ENCODE data around the gene WDR7. TPM values are rescaled to one million over a fixed set of nuclear protein-coding genes. Genes with fewer than 3 reads are reported as not detected.

WDR7 gene
- total RNA-seq, 1 experiment from 2014 or later = 11.5 TPM

DNA sequence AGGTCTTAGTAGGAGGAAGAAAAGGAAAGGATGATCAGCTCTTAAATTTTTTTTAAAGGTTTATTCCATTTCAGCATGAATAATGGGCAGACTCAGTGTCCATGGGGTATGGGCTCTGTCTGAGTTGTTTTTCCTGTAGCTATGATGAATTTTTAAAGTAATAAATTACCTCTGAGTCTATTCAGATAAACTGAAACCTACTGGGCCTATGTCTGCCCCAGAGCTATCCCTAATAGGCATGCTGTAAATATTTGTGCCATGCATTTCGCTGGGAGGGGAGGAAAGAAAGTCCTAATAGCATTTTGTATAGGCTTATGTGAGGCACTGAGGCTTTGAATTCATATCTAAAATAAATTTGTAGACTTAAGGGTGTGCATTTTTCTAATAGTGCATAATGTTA is 285.3 kb downstream of the WDR7 start:
- no peak overlapping the region for H3K4me3 ChIP-seq (replicated peaks in 1 of 2; ENCODE audit: low read depth in 1 of 2, low read length in 2 of 2)
- H3K4me1 ChIP-seq (ENCODE audit: control insufficient read depth in 1 of 2, insufficient read depth in 2 of 2, low read length in 2 of 2) = no peaks in the 10 kb centered on the region
- no peak overlapping the region for H2AFZ ChIP-seq (ENCODE audit: low read depth, low read length, poor library complexity, severe bottlenecking)
- ChIA-PET POLR2A (no interaction called here), CTCF (no interaction called here), RAD21 (ENCODE audit: low non-redundant PET in 1 of 2, low total read pairs in 2 of 2, uncharacterized antibody in 2 of 2, unreplicated experiment in 2 of 2) (no interaction called here)
- H3K9me2 ChIP-seq (ENCODE audit: insufficient read depth) = no peaks in the 10 kb centered on the region
- no peaks in the 10 kb centered on the region for H4K20me1 ChIP-seq (ENCODE audit: insufficient read depth)
- H3K9ac ChIP-seq (ENCODE audit: low read length) = no peak overlapping the region
- H3K79me2 ChIP-seq (ENCODE audit: insufficient read depth, low read length) = no peaks in the 10 kb centered on the region
- BruUV-seq (replicated peaks) = no TSS peak
- no peak for ATAC-seq
- no peaks in the 10 kb centered on the region for H3K27me3 ChIP-seq (ENCODE audit: insufficient read depth, low read length)
- intact Hi-C loops (cut with micrococcal nuclease) = no loop called here
- no peak overlapping the region for H3K4me2 ChIP-seq (ENCODE audit: low read length)
- DNase-seq (ENCODE audit: low read depth, low spot score) = no peak
- H3K36me3 ChIP-seq (ENCODE audit: control insufficient read depth in 1 of 2, insufficient read depth in 2 of 2, low read length in 2 of 2) = no peaks in the 10 kb centered on the region; a peak in 1 of 4 replicates
- no peaks in the 10 kb centered on the region for H3K9me3 ChIP-seq (ENCODE audit: control insufficient read depth in 1 of 2, insufficient read depth in 1 of 2, low read depth in 1 of 2, low read length in 2 of 2)
- no peak overlapping the region for H3K27ac ChIP-seq (ENCODE audit: low read depth, low read length)
- no peak for TF ChIP-seq ZFX (IDR thresholded peaks at IDR 0.05)
- TF ChIP-seq, protein P1, sequence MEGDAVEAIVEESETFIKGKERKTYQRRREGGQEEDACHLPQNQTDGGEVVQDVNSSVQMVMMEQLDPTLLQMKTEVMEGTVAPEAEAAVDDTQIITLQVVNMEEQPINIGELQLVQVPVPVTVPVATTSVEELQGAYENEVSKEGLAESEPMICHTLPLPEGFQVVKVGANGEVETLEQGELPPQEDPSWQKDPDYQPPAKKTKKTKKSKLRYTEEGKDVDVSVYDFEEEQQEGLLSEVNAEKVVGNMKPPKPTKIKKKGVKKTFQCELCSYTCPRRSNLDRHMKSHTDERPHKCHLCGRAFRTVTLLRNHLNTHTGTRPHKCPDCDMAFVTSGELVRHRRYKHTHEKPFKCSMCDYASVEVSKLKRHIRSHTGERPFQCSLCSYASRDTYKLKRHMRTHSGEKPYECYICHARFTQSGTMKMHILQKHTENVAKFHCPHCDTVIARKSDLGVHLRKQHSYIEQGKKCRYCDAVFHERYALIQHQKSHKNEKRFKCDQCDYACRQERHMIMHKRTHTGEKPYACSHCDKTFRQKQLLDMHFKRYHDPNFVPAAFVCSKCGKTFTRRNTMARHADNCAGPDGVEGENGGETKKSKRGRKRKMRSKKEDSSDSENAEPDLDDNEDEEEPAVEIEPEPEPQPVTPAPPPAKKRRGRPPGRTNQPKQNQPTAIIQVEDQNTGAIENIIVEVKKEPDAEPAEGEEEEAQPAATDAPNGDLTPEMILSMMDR (IDR thresholded peaks at IDR 0.05 in 2 of 3, conservative IDR thresholded peaks at IDR 0.05 in 1 of 3; ENCODE audit: borderline replicate concordance in 1 of 3, insufficient read depth in 1 of 3, low read depth in 2 of 3, low read length in 2 of 3) = no peak
- TF ChIP-seq CEBPB (IDR thresholded peaks at IDR 0.05; ENCODE audit: low read depth) = no peak

DNA sequence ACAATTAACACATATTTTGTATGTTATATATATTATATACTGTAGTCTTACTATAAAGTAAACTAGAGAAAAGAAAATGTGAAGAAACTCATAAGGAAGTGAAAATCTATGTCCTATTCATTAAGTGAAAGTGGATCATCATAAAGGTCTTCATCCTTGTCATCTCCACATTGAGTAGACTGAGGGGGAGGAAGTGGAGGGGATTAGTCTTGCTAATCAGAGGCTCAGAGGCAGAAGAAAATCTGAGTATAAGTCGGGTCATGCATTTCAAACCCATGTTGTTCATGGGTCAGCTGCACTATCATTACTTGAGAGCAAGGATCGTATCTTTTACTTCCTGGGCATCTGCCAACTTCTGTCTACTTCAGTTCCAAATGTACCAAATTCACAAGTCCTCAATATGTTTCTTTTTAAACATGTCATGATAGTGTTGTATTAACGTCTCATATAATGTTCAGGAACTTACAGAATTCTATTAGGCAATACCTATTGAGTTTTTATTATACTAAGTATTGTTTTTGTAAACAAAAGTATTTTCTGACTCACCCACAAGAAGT is 286.8 kb downstream of the WDR7 start:
- BruUV-seq (replicated peaks) = no TSS peak
- POLR2A ChIA-PET = no interaction called here

More for the DNA sequence above, 286.8 kb downstream of the WDR7 start:
- Histone ChIP-seq H3K4me3 (replicated peaks in 1 of 2; ENCODE audit: low read depth in 1 of 2, low read length in 2 of 2) (no peak overlapping the region), H3K36me3 (ENCODE audit: control insufficient read depth in 1 of 2, insufficient read depth in 2 of 2, low read length in 2 of 2) (no peaks in the 10 kb centered on the region; a peak in 1 of 4 replicates), H3K4me1 (ENCODE audit: control insufficient read depth in 1 of 2, insufficient read depth in 2 of 2, low read length in 2 of 2) (no peaks in the 10 kb centered on the region), H3K27me3 (ENCODE audit: insufficient read depth, low read length) (no peaks in the 10 kb centered on the region), H2AFZ (ENCODE audit: low read depth, low read length, poor library complexity, severe bottlenecking) (no peak overlapping the region), H3K79me2 (ENCODE audit: insufficient read depth, low read length) (no peaks in the 10 kb centered on the region), H3K4me2 (ENCODE audit: low read length) (no peak overlapping the region), H3K9me3 (ENCODE audit: control insufficient read depth in 1 of 2, insufficient read depth in 1 of 2, low read depth in 1 of 2, low read length in 2 of 2) (no peaks in the 10 kb centered on the region), H3K9ac (ENCODE audit: low read length) (no peak overlapping the region), H3K9me2 (ENCODE audit: insufficient read depth) (no peaks in the 10 kb centered on the region), H4K20me1 (ENCODE audit: insufficient read depth) (no peaks in the 10 kb centered on the region), H3K27ac (ENCODE audit: low read depth, low read length) (no peak overlapping the region)
- no peak for DNase-seq (ENCODE audit: low read depth, low spot score)
- ChIA-PET RAD21 (ENCODE audit: low non-redundant PET in 1 of 2, low total read pairs in 2 of 2, uncharacterized antibody in 2 of 2, unreplicated experiment in 2 of 2) (no interaction called here), CTCF (no interaction called here)
- TF ChIP-seq CEBPB (IDR thresholded peaks at IDR 0.05; ENCODE audit: low read depth) = no peak
- no peak for TF ChIP-seq SP1 (IDR thresholded peaks at IDR 0.05; ENCODE audit: low read depth)
- TF ChIP-seq, protein P2, sequence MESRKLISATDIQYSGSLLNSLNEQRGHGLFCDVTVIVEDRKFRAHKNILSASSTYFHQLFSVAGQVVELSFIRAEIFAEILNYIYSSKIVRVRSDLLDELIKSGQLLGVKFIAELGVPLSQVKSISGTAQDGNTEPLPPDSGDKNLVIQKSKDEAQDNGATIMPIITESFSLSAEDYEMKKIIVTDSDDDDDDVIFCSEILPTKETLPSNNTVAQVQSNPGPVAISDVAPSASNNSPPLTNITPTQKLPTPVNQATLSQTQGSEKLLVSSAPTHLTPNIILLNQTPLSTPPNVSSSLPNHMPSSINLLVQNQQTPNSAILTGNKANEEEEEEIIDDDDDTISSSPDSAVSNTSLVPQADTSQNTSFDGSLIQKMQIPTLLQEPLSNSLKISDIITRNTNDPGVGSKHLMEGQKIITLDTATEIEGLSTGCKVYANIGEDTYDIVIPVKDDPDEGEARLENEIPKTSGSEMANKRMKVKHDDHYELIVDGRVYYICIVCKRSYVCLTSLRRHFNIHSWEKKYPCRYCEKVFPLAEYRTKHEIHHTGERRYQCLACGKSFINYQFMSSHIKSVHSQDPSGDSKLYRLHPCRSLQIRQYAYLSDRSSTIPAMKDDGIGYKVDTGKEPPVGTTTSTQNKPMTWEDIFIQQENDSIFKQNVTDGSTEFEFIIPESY (IDR thresholded peaks at IDR 0.05; ENCODE audit: extremely low read depth, insufficient replicate concordance, low read length) = no peak
- no peak for TF ChIP-seq TCF7L2 (IDR thresholded peaks at IDR 0.05; ENCODE audit: borderline replicate concordance, extremely low read depth, insufficient read depth, insufficient read length)
- TF ChIP-seq ELF1 (IDR thresholded peaks at IDR 0.05; ENCODE audit: borderline replicate concordance, low read depth) = no peak
- TF ChIP-seq, protein P3, sequence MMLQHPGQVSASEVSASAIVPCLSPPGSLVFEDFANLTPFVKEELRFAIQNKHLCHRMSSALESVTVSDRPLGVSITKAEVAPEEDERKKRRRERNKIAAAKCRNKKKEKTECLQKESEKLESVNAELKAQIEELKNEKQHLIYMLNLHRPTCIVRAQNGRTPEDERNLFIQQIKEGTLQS (IDR thresholded peaks at IDR 0.05) = no peak
- TF ChIP-seq ZNF274 (IDR thresholded peaks at IDR 0.05; ENCODE audit: low read depth, low read length) = no peak
- TF ChIP-seq, protein P1 (IDR thresholded peaks at IDR 0.05 in 2 of 3, conservative IDR thresholded peaks at IDR 0.05 in 1 of 3; ENCODE audit: borderline replicate concordance in 1 of 3, insufficient read depth in 1 of 3, low read depth in 2 of 3, low read length in 2 of 3) = no peak
- no peak for TF ChIP-seq YY1 (IDR thresholded peaks at IDR 0.05; ENCODE audit: extremely low read depth, insufficient replicate concordance, low read depth, low read length)
- TF ChIP-seq CBX3 (IDR thresholded peaks at IDR 0.05; ENCODE audit: low read depth) = no peak
- no peak for TF ChIP-seq POLR2A (IDR thresholded peaks at IDR 0.05; ENCODE audit: borderline replicate concordance, extremely low read depth, insufficient read depth, insufficient read length)
- TF ChIP-seq POLR2AphosphoS5 (IDR thresholded peaks at IDR 0.05; ENCODE audit: low read depth, low read length) = no peak
- no peak for ATAC-seq
- intact Hi-C loops (cut with micrococcal nuclease) = no loop called here
